Activated effector memory CD4-positive, alpha-beta T cell treated with anti-CD3 and anti-CD28 coated beads, Interleukin-2, amount 50 U/mL, for 16 hours (primary cell): Measurements from ENCODE around the gene PPP2R3A.
"Not testable (repeated sequence)": the region's sequence is repeated elsewhere in the genome, so short reads cannot be mapped to it uniquely, and the experiment has no call there.

Experiments
- DNase-seq: peaks from one replicate; pipeline ENCODE4 v3.0.0-alpha.2; 2020

The PPP2R3A gene

GRCh38 chr3:136105044-136105443 lies 139.5 kb downstream of the PPP2R3A start:
- no peak for DNase-seq

GRCh38 chr3:136106101-136106500 lies 140.6 kb downstream of the PPP2R3A start:
- DNase-seq = no peak

DNA sequence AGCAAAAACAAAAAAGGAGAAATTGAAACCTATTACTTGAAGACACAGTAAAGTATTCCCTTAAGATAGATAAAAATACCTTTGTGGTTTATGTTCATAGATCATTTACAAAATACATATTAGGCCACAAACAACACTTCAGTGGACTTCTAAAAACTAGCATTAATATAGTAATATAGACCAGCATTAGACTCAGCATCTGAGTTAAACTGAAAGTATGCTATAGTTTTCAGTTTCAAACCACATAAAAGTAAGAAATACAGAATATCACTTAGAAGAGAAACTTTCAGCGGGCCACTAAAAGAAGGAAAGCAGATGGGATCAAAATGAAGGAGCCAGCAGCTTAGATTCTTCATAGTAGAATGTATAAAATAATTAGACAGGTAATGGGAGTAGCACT lies 144.0 kb downstream of the PPP2R3A start:
- no peak for DNase-seq

DNA sequence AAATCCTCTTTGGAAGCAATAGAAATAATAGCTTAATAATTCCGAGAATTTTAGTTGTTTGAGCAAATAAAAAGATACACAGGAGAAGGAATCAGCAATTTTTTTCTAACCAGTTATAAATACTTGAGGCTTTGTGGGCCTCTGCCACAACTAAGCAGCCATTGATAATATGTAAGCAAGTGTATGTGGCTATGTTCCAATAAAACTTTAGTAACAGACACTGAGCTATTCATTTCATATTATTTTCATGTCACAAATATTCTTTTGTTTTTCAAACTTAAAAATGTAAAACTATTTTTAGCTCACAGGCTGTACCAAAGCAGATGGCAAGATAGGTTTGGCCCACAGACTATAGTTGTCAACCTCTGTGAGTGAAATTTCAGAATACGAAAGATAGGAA lies 145.0 kb downstream of the PPP2R3A start:
- no peak for DNase-seq

DNA sequence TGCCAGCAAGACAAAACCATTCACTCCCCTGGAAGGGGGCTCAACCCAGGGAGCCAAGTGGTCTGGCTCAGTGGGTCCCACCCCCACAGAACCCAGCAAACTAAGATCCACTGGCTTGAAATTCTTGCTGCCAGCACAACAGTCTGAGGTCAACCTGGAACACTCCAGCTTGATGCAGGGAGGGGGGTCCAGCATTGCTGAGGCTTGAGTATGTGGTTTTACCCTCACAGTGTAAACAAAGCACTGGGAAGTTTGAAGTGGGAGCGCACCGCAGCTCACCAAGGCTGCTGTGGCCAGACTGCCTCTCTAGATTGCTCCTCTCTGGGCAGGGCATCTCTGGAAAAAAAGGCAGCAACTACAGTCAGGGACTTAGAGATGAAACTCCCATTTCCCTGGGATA lies 148.9 kb downstream of the PPP2R3A start:
- no peak for DNase-seq

DNA sequence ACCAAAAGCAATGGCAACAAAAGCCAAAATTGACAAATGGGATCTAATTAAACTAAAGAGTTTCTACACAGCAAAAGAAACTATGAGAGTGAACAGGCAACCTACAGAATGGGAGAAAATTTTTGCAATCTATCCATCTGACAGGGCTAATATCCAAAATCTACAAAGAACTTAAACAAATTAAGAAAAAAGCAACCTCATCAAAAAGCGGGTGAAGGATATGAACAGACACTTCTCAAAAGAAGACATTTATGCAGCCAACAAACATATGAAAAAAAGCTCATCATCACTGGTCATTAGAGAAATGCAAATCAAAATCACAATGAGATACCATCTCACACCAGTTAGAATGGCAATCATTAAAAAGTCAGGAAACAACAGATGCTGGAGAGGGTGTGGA lies 153.8 kb downstream of the PPP2R3A start:
- not testable (repeated sequence) for DNase-seq

GRCh38 chr3:136119783-136120182 lies 154.3 kb downstream of the PPP2R3A start:
- DNase-seq = not testable (repeated sequence)

DNA sequence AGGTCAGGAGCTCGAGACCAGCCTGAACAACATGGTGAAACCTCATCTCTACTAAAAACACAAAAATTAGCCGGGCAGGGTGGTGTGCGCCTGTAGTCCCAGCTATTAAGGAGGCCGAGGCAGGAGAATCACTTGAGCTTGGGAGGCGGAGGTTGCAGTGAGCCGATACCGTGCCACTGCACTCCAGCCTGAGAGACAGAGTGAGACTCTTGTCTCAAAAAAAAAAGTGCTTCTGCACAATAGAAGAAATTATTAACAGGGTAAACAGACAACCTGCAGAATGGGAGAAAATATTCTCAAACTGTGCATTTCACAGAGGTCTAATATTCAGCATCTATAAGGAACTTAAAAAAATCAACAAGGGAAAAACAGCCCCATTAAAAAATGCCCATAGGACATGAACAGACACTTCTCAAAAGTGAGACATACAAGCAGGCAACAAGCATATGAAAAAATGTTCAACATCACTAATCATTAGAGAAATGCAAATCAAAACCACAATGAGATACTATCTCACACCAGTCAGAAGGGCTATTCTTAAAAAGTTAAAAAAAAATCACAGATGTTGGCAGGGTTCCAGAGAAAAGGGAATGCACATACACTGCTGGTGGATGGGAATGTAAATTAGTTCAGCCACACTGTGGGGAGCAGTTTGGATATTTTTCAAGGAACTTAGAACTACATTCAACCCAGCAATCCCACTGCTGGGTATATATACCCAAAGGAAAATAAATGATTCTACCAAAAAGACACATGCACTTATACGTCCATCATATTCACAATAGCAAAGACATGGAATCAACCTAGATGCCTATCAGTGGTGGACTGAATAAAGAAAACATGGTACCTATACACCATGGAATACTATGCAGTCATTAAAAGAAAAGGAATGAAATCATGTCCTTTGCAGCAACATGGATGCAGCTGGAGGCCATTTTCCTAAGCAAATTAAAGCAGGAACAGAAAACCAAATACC lies 155.1 kb downstream of the PPP2R3A start:
- DNase-seq = no peak

DNA sequence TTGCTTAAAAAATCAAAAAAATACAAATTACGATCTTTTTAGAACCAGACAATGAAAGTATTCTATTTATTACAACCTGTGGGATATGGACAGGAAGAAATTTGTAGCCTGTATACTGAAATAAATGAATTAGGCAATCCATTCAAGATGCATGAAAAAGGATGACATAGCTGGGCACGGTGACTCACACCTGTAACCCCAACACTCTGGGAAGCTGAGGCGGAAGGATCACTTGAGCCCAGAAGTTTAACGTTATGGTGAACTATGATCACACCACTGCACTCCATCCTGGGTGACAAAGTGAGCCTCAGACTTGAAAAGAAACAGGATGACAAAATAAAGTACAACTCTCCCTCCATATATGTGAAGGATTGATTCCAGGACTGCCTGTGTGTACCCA lies 156.5 kb downstream of the PPP2R3A start:
- no peak for DNase-seq

DNA sequence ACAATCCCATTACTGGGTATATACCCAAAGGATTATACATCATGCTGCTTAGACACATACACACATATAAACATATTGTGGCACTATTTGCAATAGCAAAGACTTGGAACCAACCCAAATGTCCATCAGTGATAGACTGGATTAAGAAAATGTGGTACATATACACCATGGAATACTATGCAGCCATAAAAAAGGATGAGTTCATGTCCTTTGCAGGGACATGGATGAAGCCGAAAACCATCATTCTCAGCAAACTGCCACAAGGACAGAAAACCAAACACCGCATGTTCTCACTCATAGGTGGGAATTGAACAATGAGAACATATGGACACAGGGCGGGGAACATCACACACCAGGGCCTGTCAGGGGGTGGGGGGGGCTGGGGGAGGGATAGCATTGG lies 166.1 kb downstream of the PPP2R3A start:
- DNase-seq = not testable (repeated sequence)

- DNase-seq = no peak
Measured at GRCh38 chr3:136134091-136134490, 168.6 kb downstream of the PPP2R3A start.

DNA sequence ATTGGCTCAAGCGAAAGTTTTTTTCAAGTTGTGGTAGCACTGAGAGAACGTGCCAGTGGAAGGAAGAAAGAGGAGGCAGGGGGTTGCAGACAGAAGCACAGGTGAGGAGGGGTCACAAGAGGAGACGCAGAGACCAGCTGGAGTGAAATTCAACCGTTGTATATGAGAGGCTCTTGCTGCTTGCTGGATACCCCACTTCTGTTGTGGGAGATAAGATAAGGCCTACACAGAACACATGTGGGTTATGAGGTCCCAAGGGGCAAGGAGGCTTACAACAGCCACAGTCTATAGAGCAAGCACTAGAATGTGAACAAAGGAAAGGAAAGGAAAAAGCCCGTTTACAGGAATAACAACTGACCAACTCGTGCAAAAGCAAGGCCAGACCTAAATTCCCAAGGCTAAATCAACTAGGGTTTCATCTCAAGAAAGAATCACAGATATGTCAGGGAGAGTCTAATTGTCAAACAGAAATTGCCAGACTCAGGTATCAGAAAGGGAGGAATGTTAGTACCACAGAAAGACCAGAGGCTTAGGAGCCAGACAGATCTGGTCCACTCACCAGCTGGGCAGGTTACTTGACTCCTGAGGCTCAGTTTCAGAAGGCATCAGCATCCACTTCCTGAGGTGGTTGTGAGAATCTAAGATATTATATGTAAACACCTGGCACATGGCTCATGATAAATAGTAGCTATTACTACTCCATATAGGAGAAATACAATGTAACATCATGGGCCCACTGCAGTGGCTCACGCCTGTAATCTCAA lies 169.7 kb downstream of the PPP2R3A start:
- DNase-seq = no peak

DNA sequence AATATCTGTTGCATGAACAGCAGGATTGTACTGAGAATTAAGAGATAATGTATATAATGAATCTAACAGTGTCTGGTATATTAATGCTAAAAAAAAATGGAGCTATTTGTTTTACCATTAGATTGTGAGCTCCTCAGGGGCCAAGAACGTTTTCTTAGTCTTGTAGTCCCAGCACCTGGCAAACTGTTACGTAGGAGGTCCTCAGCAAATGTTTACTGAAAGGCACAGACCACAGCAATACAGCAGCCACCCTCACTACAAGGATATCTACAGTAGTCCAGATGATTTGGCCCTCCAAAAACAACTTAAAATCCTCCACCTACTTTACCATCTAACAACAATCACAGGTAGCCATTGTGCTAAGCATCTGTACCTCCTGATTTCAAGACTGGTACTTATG lies 170.9 kb downstream of the PPP2R3A start:
- no peak for DNase-seq

DNA sequence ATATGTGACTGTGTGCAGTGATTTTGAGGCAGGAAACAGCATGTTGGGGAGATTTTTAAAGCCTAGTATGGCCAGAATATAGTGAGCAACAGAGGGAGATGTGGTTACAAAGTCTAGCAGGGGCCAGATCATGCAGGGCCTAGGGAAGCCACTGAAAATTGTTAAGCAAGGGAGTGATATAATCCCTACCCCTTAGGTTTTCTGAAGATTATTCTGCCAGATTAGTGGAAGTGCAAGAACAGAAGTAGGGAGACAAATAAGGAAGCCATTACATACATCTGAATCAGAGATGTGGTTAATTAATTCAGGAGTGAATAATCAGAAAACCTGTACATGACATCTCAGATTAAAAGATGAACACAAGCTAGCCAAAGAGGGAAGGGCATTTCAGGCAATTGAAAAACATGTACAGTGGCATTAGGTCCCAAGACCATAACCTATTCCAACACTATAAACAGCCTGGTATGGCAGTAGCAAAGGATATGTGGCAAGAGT lies 175.8 kb downstream of the PPP2R3A start:
- no peak for DNase-seq

- no peak for DNase-seq
Measured at GRCh38 chr3:136141891-136142290, 176.4 kb downstream of the PPP2R3A start.

GRCh38 chr3:136142592-136142991 lies 177.1 kb downstream of the PPP2R3A start:
- no peak for DNase-seq

DNA sequence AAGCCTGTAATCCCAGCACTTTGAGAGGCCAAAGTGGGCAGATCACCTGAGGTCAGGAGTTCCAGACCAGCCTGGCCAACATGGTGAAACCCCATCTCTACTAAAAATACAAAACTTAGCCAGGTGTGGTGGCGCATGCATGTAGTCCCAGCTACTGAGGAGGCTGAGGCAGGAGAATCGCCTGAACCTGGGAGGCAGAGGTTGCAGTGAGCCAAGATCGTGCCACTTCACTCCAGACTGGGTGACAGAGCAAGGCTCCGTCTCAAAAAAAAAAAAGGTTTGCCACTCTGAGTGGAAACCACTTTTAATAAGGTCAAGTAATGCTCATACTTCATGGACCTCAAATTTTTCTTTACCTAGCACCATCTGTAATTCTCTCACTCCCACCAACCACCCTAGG lies 178.9 kb downstream of the PPP2R3A start:
- not testable (repeated sequence) for DNase-seq

- no peak for DNase-seq
Measured at GRCh38 chr3:136146981-136147729, 181.6 kb downstream of the PPP2R3A start.

DNA sequence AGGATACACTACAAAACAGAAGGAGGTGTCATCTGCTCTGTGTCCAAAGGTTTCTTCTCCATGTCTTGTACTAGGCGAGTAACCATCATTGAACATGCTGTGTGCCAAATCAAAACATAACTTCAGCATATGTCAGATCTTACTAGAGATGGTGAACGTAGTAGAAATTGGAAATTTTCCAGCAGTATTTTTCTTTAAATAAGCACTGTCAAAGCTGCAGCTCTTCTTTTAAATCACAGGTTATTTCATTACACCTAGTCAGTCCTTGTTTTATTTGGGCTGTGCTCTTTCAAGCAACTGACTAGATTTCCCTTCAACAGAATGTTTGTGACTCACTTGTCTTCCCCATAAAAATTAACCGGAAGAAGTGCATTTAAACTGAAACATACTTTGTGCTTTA lies 184.1 kb downstream of the PPP2R3A start:
- no peak for DNase-seq

DNA sequence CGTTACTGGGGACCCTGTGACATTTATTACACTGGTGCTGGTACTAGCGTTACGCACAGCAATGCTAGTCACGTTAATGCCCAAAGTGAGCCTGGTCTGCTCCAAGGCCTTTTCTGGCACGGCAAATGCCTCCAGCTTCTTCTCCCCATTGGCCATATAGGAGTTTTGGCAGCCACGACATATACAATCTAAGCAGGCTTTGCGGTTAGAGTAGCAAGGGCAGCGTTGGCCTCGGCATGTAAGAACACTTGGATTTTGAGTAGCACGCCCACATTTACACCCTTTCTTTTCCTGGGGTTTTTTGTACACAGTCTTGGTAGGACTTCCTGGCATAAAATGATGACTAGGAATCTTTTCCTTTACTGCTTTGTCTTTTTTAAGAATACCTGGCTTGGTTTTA lies 185.7 kb downstream of the PPP2R3A start:
- DNase-seq = no peak

DNA sequence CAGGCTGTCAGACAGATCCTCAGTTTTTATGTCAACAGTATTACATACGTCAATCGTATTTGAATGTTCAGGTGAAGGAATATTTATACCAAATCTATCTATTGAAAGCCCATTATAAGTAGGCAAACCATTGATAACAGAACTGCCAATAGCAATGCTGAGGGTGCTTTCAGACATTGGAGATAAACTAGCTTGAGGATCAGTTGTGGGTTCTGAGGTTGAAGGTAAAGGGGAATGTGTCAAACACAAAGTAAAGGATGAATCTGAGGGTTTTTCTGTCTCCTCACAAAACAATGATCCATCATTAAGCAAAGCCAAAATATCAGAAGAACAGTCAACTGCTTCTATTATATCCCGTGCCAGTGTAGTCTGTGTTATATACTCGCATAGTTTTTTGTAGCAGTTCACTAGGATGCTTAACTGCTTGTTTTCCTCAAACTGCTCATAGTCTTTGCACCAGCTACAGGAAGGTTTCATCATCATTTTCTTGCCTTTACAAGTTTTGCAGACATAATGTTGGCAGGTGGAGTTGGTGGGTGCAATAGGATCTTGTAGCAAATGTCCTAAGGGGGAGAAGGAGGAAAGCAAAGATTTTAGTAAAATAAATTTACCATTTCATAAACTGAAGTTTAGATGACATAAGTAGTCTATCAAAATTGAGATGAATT lies 186.8 kb downstream of the PPP2R3A start:
- no peak for DNase-seq

DNA sequence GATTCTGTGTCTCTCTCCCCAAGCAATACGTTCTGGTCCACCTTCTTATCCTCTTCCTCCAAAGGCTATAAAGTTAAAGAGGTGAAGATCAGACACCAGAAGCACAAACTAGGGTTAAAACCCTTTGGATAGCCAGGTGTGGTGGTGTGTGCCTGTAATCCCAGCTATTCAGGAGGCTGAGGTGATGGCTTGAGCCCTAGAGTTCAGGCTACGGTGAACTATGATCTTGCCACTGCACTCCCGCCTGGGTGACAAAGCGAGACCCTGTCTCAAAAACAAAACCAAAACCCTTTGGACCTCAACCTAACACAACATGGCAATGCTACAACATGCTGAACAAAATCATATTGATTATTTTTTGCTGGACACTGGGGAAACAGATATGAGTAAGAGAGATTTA lies 187.4 kb downstream of the PPP2R3A start:
- no peak for DNase-seq

GRCh38 chr3:136161516-136161915 lies 196.0 kb downstream of the PPP2R3A start:
- no peak for DNase-seq
